Fibroblast of lung (primary cell): Measurements from ENCODE around the gene CHD3. TPM values are rescaled to one million over a fixed set of nuclear protein-coding genes. Genes with fewer than 3 reads are reported as not detected.

Source experiments
- DNase-seq, 2 donors: peaks; one replicate each; pipeline versions ENCODE4 v3.0.0 to v3.0.0-alpha.2; 2010; ENCODE audit warnings: low read depth in 2 of 2
- H2AFZ ChIP-seq: 2 replicates; pipeline ENCODE4 v1.5.1; 2012; ENCODE audit warnings: low read length, control low read depth, inconsistent platforms
- H3K27ac ChIP-seq: 2 replicates; pipeline ENCODE4 v1.5.1; 2011; ENCODE audit warnings: low read length, control low read depth; ENCODE audit not compliant: insufficient read depth
- H3K27me3 ChIP-seq: 2 replicates; pipeline ENCODE4 v1.5.1; 2011; ENCODE audit warnings: mild to moderate bottlenecking, low read length; ENCODE audit not compliant: control insufficient read depth, insufficient read depth
- H3K36me3 ChIP-seq: 2 replicates; pipeline ENCODE4 v1.5.1; 2011; ENCODE audit warnings: low read length; ENCODE audit not compliant: control insufficient read depth, insufficient read depth
- H3K4me1 ChIP-seq: 2 replicates; pipeline ENCODE4 v1.5.1; 2011; ENCODE audit warnings: low read length; ENCODE audit not compliant: control insufficient read depth, insufficient read depth; ENCODE audit errors: extremely low read depth
- H3K4me2 ChIP-seq: 2 replicates; pipeline ENCODE4 v1.5.1; 2011; ENCODE audit warnings: low read length, control low read depth; ENCODE audit not compliant: insufficient read depth; ENCODE audit errors: extremely low read depth
- H3K4me3 ChIP-seq, 4 experiments: fragments of 200-600 bp in 1 of 4; sonication (generic) in 1 of 4; replicated peaks in 1 of 4; 2 replicates each; pipeline ENCODE4 v1.5.1; 2011 to 2016; ENCODE audit warnings: low read length in 4 of 4, low read depth in 3 of 4, mild to moderate bottlenecking in 3 of 4, control low read depth in 2 of 4, inconsistent platforms in 1 of 4, mixed read lengths in 1 of 4; ENCODE audit not compliant: insufficient read depth in 1 of 4; ENCODE audit errors: control extremely low read depth in 1 of 4
- H3K79me2 ChIP-seq: 2 replicates; pipeline ENCODE4 v1.5.1; 2012; ENCODE audit warnings: mild to moderate bottlenecking, low read length, inconsistent platforms; ENCODE audit not compliant: control insufficient read depth, insufficient read depth
- H3K9ac ChIP-seq: 2 replicates; pipeline ENCODE4 v1.5.1; 2011; ENCODE audit warnings: mild to moderate bottlenecking, low read length, control low read depth; ENCODE audit not compliant: insufficient read depth
- H3K9me3 ChIP-seq: 2 replicates; pipeline ENCODE4 v1.5.1; 2012; ENCODE audit warnings: low read depth, low read length; ENCODE audit not compliant: control insufficient read depth, insufficient read depth
- H4K20me1 ChIP-seq: 2 replicates; pipeline ENCODE4 v1.5.1; 2011; ENCODE audit warnings: low read length; ENCODE audit not compliant: control insufficient read depth, insufficient read depth; ENCODE audit errors: extremely low read depth
- EZH2 ChIP-seq: IDR thresholded peaks from 2 replicates; pipeline ENCODE4 v1.5.1; 2012; ENCODE audit warnings: low read length, control low read depth, mild to moderate bottlenecking; ENCODE audit errors: missing control alignments
- polyA plus RNA-seq, 2 donors: library from polyadenylated mRNA; depleted of rRNA in 1 of 2; stranded (reverse) in 1 of 2; unstranded in 1 of 2; fragments of >200 nt; gene quantifications; 2 replicates each; pipeline ENCODE4 v1.2.1, GENCODE V29; 2011 to 2012; ENCODE audit warnings: missing spikeins in 1 of 2
- total RNA-seq: library from RNA; depleted of rRNA; stranded (reverse); fragments of >200 nt; gene quantifications from 2 replicates; pipeline ENCODE4 v1.2.1, GENCODE V29; 2014
- TF ChIP-seq, protein P1 (sequence below), 2 donors: IDR thresholded peaks in 1 of 2; conservative IDR thresholded peaks in 1 of 2; 1 replicate in 1 of 2; 2 replicates in 1 of 2; pipeline ENCODE4 v1.5.1; 2011 to 2012; ENCODE audit warnings: low read length in 2 of 2, control low read depth in 1 of 2, inconsistent platforms in 1 of 2, low read depth in 1 of 2, mild to moderate bottlenecking in 1 of 2

CHD3 gene
- total and polyA plus RNA-seq, 2 donors (not counting 1 experiment from before 2014, with no cell fraction given) = 23.8 to 165 TPM

DNA sequence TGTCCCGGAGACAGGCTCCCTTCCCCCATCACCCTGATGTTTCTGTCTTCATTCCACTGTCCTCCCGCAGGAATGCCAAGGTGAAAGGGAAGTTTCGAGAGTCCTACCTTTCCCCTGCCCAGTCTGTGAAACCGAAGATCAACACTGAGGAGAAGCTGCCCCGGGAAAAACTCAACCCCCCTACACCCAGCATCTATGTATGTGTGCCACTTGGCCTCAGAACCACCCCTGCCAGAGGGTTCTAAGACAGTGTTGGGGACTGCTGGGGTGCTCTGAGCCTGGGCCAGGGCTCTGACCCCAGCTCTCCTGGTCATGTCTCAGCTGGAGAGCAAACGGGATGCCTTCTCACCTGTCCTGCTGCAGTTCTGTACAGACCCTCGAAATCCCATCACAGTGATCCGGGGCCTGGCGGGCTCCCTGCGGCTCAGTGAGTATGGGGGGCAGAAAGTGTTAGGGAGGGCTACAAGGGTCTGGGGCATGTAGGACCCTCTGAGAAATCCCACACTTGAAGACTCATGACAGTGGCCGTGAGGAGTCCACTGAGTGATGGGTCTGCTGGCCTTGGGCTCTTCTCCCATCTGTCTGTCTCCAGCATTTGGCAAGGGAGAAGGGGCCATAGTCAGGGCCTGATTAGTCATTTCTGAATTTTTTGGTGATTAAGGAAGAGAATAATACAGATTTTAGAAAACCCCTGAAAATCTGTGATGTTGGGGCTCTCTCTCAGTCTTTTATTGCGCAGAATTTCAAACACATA, 38.7 kb upstream of the CHD3 start:
- Histone ChIP-seq H3K9me3 (no peaks in the 10 kb centered on the region), H3K4me3 (no peak overlapping the region), H3K9ac (no peak overlapping the region), H2AFZ (no peak overlapping the region), H3K4me2 (no peak overlapping the region), H3K79me2 (peaks cover 14% of the 10 kb centered on the region), H4K20me1 (no peaks in the 10 kb centered on the region), H3K36me3 (peaks cover 49% of the 10 kb centered on the region), H3K27me3 (no peaks in the 10 kb centered on the region), H3K4me1 (peaks cover 10% of the 10 kb centered on the region), H3K27ac (no peak overlapping the region)
- DNase-seq = no peak
- TF ChIP-seq, protein P1, sequence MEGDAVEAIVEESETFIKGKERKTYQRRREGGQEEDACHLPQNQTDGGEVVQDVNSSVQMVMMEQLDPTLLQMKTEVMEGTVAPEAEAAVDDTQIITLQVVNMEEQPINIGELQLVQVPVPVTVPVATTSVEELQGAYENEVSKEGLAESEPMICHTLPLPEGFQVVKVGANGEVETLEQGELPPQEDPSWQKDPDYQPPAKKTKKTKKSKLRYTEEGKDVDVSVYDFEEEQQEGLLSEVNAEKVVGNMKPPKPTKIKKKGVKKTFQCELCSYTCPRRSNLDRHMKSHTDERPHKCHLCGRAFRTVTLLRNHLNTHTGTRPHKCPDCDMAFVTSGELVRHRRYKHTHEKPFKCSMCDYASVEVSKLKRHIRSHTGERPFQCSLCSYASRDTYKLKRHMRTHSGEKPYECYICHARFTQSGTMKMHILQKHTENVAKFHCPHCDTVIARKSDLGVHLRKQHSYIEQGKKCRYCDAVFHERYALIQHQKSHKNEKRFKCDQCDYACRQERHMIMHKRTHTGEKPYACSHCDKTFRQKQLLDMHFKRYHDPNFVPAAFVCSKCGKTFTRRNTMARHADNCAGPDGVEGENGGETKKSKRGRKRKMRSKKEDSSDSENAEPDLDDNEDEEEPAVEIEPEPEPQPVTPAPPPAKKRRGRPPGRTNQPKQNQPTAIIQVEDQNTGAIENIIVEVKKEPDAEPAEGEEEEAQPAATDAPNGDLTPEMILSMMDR (conservative IDR thresholded peaks at IDR 0.05 in 1 of 2, IDR thresholded peaks at IDR 0.05 in 1 of 2; ENCODE audit: low read depth in 1 of 2, low read length in 2 of 2) = no peak
- no peak for TF ChIP-seq EZH2

DNA sequence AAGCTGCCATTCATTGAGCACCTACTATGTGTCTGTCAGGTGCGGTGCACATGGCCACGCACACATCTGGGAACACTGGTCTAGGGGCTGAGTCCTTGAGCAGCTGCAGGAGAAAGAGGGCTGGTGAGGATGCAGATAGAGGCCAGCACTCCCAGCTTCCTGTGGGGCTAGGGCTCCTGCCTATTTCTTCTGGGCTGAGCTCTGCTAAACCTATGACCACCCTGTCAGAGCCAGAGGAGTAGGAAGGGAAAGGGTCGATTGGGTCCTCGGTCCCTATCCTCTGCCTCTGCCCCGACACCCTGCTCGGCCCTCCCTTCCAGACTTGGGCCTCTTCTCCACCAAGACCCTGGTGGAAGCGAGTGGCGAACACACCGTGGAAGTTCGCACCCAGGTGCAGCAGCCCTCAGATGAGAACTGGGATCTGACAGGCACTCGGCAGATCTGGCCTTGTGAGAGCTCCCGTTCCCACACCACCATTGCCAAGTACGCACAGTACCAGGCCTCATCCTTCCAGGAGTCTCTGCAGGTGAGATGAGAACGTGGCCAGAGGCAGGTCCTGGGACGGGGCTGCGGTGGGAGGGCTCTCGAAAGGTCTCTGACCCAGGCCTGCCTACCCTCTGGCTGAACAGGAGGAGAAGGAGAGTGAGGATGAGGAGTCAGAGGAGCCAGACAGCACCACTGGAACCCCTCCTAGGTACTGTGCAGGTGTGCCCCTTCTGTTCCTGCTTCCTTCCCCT, 37.7 kb upstream of the CHD3 start:
- Histone ChIP-seq H3K4me2 (no peak overlapping the region), H3K4me3 (no peak overlapping the region), H3K79me2 (peaks cover 11% of the 10 kb centered on the region), H3K36me3 (peaks cover 50% of the 10 kb centered on the region), H3K9ac (no peak overlapping the region), H2AFZ (no peak overlapping the region), H3K9me3 (no peaks in the 10 kb centered on the region), H3K4me1 (peaks cover 11% of the 10 kb centered on the region), H4K20me1 (no peaks in the 10 kb centered on the region), H3K27ac (no peak overlapping the region), H3K27me3 (no peaks in the 10 kb centered on the region)
- TF ChIP-seq, protein P1 (conservative IDR thresholded peaks at IDR 0.05 in 1 of 2, IDR thresholded peaks at IDR 0.05 in 1 of 2; ENCODE audit: low read depth in 1 of 2, low read length in 2 of 2) = no peak
- DNase-seq = no peak

DNA sequence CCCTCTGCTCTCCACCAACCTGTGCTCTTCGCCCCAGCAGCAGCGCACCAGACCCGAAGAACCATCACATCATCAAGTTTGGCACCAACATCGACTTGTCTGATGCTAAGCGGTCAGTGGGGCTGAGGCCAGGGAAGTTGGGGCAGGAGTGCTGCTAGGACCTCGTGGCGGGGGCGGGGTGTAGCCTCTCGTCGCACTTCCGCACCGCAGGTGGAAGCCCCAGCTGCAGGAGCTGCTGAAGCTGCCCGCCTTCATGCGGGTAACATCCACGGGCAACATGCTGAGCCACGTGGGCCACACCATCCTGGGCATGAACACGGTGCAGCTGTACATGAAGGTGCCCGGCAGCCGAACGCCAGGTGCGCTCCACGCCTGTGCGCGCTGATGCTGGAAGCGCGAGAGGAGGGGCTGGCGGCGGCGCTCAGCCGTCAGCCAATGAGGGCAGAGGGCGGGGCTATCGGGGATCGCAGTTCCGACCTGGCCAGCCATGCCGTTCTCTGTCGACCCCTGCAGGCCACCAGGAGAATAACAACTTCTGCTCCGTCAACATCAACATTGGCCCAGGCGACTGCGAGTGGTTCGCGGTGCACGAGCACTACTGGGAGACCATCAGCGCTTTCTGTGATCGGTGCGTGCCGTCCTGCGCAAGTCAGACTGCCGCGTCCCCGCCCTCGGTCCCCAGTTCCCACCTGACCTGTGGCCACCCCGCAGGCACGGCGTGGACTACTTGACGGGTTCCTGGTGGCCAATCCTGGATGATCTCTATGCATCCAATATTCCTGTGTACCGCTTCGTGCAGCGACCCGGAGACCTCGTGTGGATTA, 36.9 kb upstream of the CHD3 start:
- H3K27ac ChIP-seq = no peak overlapping the region
- no peak overlapping the region for H3K4me3 ChIP-seq
- no peak overlapping the region for H2AFZ ChIP-seq
- H3K27me3 ChIP-seq = no peaks in the 10 kb centered on the region
- H3K9me3 ChIP-seq = no peaks in the 10 kb centered on the region
- peaks cover 5% of the 10 kb centered on the region for H3K79me2 ChIP-seq
- TF ChIP-seq, protein P1 (conservative IDR thresholded peaks at IDR 0.05 in 1 of 2, IDR thresholded peaks at IDR 0.05 in 1 of 2; ENCODE audit: low read depth in 1 of 2, low read length in 2 of 2) = peak; percentile 81 to 86
- no peak for TF ChIP-seq EZH2
- peaks cover 13% of the 10 kb centered on the region for H3K4me1 ChIP-seq
- H4K20me1 ChIP-seq = no peaks in the 10 kb centered on the region
- H3K4me2 ChIP-seq = no peak overlapping the region
- H3K9ac ChIP-seq = no peak overlapping the region
- H3K36me3 ChIP-seq = peaks cover 48% of the 10 kb centered on the region
- peak; percentile 71 to 85 for DNase-seq
